CD4-positive, alpha-beta T cell treated with Interleukin-1 beta for 1 hour (primary cell): ENCODE results near the gene FAM120A.

Experiments
- DNase-seq, 2 donors: peaks; one replicate each; pipeline ENCODE4 v3.0.0-alpha.2; 2020 to 2022

Gene FAM120A

DNA sequence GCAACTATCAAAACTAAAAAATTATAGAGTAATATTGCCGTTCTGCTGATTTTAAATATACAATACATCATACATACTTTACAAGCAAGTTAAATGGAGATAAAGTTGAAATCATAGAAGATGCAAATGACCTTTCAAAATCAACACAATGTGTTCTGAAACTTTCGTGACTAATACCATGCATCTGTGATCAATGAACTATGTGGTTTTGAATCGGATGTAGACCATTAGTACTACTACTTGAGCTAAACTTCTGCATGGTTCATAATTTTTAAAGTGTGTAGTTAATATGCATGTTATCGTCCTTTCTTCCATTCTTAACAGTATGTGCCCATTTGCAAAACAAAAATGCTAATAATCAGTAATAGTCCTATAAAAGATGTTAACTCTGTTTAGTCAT lies 113.6 kb downstream of the FAM120A start:
- DNase-seq, result no peak

DNA sequence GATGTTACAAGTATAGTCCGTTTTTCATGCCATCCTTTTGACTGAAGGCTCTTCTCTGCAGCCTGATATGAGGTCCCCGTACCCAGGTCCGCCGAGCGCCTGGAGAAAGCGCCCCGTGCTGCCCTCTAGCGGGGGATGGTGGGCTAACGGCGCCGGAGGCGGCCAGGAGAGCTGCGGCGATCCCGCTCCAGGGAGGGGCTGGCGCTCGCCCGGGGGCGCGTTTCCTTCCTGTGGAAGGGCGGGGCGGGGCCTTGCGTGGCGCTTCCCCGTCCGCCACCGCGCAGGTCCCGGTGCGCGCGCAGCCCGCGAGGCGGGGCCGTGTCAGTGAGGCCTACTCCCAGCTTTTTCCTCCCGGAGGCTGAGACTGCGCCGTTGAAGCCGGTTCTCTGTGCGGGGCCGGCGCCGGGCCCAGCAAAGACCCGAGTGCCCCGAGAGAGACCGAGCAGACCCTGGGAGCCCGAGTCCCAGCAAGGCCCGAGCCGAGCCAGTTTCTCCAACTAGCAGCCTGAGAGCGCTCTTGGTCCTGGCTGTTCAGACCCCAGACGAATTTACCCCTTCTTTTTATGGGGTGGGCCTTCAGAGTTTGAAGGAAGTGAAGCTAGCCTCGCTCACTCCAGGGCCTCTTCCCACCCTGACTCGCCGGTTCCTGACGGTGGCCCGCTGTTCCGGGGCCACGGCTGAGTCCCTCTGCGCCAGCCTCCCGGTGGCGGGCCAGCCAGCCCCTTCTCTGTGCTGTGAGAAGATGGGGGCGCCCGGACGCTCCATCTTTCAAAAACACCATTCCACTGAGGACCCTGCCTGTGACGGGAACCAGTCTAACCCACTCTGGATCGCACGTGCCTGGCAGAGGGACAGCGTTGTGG lies 115.2 kb downstream of the FAM120A start:
- DNase-seq, result peak; percentile 98

DNA sequence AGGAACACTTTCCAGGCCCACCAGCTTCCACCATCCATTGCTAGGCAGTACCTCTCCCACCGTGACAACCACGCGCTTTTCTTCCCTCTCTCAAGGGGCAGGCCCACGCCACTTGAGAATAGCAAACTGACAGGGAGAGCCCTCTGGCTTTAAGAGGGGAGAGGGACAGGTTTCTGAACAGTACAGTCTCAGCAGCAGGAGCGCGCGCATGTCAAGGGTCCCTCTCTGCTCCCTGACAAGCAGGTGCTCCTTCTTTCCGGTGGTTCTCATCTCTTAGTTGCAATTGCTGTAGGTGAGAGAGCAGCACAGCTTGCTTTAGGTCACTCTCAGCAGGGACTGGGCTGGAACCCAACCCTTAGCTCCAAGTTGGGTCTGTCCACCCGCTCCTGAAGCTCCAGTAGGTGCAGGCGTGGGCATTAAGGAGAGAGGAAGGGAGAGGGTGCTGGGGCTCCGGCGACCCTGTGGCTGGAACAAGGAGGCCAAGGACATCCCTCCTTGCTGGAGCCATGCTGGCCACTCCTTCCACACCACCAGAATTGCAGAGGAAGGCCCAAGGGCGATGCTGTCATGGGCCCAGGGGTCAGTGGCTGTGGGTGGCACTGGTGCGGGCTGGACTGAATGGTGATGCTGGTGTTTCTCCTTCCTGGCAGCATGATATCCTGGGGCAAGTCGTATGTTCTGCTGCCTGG lies 115.9 kb downstream of the FAM120A start:
- DNase-seq, result no peak

DNA sequence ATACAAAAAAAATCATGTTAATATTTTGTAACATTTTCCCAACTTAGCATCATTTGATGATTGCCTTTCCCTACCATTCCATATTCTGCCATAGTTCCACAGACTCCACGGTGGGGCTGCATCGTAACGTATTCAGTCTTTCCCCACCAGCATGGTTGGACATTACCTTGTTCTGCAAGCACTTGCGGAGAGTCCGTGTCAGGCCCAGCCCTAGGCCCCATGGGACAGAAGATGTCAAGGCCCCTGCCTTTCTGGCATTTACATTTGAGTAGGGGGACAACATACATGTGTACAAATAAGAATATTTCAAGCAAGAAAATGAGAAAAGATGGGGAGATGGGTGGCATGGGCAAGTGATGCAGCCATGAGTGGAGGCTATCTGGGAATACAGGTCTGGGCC lies 116.7 kb downstream of the FAM120A start:
- DNase-seq, result no peak

DNA sequence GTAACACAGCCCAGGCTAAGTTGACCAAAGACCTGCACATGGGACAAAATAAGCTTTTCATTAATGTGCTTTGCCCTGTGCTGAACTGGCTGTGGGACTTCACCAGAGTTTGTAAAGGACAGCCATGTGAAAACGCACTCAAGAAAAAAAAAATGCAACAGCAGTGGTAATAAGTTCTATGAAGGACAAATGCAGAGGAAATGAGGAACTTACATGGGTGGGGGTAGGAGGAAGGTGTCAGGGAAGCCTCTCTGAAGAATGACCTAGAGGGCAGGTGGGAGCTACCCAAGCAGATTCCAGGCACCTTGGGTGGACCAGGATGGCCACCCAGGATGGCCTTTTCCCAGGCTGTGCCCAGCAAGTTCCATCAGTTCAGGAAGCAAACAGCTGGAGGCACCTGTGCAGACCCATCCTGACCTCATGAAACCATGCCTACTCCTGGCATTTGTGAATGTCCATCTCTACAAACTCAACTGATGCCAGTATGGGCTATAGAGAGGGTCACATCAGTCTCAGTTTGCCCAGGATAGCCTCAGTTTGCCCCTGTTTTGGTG lies 118.2 kb downstream of the FAM120A start:
- DNase-seq, result no peak

DNA sequence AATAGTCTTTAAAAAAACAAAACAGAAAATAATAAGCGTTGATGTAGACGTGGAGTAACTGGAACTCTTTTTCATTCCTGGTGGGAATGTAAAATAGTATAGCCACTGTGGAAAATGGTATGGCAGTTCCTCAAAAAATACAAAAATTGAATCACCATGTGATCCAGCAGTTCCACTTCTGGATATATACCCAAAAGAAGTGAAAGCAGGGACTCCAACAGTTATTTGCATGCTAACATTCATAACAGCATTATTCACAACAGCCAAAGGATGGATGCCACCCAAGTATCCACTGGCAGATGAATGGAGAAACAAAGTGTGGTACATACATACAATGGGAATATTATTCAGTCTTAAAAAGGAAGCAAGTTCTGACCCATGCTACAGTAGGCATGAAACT lies 120.7 kb downstream of the FAM120A start:
- DNase-seq, result no peak

DNA sequence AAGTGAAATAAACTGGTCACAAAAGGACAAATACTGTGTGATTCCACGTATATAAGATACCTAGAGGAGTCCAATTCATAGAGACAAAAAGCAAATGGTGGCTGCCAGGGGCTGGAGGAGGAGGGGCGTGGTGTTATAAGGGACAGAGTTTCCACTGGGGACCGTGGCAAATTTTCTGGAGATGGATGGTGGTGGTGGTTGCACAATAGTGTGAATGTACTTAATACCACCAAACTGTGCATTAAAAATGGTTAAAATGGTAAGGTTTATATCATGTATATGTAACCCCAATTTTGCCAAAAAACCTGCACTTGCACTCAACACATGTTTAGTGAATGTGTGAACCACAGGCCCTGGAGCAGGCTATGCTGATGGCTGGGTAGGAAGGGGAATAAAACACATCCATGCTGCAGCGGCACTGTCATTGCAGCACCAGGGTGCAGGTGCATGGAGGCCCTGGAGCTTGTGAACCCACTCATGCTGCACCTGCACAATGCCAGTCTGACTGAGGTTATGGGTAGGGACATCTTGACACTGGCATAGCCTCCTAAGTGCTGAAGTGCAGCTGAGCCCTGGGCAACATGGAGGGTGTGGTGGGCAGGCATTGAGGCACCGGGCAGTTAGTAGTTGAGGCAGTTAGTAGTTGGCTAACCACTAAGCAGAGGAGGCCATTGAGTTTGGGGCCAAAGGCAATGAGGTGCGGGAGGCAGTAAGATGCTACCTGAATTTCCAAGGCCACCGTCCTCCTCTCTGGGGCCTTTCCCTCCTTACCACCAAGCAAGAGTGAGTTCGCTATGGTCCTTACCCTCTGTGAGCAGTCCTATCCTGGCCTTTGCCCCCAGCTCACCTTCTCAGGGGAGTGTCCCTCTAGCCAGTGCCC lies 121.4 kb downstream of the FAM120A start:
- DNase-seq, result no peak

DNA sequence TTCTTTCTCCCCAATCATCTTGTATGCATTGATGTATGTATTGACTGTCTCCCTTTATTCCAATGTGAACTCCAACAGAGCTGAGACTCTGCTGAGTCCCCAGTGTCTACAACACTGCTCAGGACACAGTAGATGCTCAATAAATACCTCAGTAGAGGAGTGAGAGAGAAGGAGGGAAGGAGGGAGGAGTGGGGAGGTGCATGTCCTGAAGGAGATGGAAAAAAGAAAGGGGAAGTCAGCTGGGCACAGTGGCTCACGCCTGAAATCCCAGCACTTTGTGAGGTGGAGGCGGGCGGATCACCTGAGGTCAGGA lies 122.0 kb downstream of the FAM120A start:
- DNase-seq, result no peak

DNA sequence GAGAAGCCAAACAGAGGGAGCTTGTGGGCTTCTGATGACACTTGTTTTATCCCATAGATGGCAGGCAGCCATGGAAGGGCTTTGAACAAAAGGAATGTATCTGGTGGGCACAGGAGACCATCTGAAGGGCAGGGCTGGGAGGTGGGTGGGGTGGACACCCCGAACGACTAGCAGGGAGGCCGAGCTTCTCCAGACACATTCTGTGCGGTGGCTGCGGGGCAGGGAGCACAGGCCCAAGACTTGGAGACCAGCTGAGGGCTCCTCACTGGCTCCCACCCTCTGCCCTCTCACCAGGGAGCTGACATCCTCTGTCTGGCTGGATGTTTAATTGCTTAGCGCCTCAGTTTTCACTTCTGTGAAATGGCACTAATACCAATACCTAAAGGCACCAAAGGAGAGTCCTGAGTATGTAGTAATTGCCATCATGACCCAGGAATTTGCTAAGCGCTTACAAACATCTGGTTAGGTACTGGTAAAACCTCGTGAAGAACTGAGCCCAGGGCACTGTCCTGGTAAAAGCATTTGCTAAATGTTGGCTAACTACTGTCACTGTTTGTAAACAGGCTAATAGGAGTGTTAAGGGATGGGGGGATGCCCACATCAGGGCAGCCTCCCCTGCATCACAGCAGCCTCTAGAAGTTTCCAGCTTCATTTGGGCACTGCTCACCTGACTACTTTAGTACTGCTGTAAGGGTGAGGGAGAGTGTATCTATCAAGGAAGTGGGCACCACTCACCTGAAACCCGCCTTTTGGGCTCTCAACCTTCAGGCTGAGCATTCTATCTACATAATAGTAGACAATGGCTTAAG lies 122.8 kb downstream of the FAM120A start:
- DNase-seq, result no peak

DNA sequence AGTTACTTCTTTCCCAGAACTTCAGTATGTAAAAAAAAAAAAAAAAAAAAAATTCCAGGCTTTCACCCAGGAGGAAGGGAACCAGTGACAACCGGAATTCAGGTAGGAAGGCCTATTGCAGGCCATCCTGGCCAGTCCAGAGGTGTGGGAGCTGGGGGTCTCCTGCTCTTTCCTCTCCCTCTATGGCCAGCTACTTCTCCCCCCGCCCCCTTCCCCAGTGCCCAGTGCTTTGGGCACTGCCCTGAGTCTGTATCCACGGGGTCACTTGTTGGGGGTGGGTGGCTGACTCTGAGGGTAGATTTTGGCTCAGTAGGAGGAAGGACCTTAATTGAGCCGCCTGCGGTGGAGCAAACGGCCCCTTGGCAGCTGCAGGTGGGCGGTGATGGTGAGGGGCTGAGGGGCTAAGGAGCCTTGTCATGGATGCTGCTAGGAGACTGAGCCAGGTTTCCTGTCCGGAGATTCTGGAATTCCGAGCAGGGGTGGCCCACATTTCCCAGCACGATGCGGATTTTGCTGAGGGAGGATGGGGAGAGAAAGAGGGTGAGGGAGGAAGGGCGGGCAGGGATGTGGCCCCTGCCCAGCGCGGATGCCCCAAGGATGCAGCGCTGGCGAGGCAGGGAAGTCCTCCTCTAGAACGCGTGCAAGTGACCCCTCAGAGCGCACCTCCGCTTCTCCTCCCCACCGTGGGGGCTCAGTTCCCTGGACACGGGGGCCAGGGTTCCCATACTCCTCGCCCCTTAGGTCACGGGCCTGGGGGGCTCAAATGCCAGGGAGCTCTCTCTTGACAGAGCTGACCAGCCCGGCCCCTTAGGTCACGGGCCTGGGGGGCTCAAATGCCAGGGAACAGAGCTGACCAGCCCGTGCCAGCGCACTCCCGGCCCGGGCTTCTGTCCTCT lies 123.7 kb downstream of the FAM120A start:
- no peak for DNase-seq

DNA sequence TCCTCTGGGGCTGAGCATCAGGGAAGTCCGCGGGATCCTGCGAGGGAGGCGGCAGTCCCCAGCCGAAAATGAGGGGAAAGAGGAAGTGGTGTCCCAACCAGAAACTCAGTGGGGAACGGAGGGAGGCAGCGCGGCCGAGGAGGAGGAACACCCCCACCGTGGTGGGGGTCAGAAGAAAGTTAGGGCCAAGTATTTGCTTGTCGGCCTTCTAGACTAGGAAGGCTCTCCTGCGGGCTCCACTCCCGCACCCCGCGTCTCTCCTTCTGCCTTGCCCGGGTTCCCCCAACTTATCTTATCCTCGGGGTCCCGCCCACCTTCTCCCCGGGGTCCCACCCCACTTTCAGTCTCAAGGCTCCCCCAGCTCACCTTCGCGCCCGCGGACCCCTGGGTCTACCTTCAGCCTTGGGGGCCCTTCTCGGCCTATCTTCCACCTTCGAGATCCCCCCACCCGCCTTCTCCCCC lies 124.3 kb downstream of the FAM120A start:
- DNase-seq, result peak; percentile 60 to 64

DNA sequence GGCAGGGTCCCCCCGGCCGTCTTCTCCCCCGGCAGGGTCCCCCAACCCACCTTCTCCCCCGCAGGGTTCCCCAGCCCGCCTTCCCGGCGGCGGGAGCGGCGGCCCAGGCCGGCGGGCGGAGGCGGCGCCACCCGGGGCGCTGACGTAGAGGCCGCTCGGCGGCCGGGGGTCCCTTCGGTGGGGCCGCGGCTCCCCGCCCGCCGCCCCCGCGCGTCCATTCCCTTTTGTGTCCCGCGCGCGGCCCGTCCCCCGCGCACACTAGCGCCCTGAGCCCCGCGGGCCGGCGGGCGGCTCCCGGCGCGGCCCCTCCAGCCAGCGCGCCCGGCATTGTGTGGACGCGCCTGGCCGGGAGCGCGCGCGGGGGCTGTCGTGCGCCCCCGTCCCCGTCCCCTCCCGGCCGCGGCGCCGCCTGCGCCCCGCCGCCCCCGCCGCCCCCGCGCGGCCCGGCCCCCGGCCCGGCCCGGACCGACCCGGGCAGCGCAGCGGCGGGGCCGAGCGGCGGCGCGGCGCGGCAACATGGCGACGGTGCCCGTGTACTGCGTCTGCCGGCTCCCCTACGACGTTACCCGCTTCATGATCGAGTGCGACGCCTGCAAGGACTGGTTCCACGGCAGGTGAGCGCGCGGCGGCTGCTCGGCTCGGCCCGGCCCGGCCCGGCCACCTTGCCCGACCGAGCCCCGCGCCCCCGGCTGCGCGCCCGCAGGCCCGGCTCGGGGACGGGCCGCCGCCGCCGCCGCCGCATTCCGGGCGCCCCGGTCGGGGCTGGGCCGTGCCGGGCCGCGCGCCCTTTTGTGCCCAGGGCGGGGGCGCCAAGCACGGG lies 125.0 kb downstream of the FAM120A start, which contains the start of gene PHF2:
PHF2 (plus strand) TSS at position 327 of the 820 bp plus-strand sequence; CDS start at position 517, 190 bp downstream.
- peak; percentile 35 to 49 for DNase-seq

DNA sequence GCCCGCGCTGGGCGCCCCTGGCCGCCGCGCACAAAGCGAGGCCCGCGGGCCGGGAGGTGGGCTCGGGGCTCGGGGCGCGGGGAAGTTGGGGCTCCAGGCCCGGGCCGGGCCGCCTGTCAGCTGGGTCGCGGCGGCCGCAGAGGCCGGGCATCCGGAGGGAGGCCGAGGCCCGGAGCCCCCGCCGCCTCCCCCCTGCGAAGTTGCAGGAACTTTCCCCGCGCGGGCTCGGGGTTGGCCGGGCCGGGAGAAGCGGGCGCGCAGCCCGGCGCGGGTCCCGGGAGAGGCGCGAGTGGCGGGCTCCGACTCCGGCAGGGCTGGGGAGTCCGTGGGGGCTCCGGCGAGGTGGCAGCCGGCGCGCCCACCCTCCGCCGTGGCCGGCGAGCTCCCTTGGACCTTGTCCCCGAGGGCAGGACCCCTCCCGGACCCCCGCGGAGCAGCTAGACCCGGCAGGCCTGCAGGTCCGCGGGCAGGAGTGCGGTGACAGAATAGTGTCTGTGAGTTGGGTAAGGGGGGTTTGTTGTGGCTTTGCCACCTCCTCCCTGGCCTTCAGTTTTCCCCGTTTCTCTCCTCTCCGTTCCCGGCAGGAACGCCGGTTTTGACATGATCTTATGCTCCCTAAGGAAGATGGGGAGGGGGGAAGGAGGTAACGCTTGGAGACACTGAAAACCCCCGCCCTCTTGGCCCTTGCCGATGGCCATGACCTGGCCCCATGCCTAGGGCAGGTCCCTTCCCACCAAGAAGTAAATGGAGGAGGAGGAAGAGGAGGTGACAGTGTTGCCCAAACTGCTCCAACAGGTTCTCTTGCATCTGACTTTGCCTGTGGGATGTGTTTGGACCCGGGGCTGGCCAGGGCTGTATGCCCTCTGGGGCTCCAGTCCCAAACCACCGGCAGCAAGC lies 125.8 kb downstream of the FAM120A start:
- peak in 1 of 2 donors; percentile 24 for DNase-seq

DNA sequence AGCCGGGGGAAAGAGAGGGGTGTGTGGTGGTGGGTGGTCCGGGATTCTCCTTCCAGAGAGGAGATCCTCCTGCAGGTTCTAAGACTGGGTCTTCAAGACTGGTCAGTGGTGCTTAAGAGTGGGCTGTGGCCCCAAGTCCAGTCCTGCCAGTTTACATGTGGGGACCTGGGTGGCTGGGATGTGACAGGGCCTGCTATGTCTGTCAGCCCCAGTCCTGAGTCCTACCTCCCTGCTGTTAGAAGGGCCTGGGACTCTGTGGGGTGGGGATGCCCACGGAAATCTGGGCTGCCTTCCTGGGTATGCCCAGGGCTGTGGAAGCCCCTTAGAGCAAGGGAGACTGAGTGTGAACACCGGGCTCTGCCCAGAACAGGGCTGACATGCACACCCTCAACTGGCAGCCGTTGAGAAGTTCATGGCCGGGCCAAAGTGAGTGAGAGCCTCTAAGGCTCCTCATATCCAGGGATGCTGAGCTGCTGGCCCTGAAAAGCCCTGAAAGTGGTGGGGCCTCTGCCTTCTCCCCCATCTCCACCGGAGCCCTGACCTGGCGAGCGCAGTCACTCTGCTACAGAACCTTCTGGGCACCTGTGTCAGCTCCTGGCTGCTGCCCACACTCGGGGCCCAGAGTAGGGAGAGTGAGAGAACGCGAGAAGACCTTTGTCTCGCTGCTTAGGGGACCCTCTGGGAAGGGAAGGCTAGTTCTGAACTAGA lies 126.6 kb downstream of the FAM120A start:
- DNase-seq, result no peak

DNA sequence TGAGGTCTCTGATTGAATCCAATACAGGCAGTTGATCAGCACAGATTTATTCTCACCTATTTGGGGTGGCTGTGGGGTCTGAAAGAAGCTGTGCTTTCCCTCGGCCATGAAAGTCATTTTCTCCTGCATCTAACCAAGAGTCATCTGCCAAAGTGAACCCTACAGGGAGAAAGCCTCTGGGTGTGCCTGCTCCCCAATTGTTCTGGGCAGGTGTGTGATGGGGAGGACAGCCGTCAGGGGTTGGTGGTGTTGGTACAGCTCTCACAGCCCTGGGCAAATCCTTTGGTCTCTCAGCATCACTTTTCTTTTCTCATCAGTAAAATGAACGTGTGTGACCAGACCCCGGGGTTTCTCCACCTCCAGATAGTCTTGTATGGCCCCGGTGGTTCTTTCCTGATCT lies 127.4 kb downstream of the FAM120A start:
- DNase-seq, result no peak

DNA sequence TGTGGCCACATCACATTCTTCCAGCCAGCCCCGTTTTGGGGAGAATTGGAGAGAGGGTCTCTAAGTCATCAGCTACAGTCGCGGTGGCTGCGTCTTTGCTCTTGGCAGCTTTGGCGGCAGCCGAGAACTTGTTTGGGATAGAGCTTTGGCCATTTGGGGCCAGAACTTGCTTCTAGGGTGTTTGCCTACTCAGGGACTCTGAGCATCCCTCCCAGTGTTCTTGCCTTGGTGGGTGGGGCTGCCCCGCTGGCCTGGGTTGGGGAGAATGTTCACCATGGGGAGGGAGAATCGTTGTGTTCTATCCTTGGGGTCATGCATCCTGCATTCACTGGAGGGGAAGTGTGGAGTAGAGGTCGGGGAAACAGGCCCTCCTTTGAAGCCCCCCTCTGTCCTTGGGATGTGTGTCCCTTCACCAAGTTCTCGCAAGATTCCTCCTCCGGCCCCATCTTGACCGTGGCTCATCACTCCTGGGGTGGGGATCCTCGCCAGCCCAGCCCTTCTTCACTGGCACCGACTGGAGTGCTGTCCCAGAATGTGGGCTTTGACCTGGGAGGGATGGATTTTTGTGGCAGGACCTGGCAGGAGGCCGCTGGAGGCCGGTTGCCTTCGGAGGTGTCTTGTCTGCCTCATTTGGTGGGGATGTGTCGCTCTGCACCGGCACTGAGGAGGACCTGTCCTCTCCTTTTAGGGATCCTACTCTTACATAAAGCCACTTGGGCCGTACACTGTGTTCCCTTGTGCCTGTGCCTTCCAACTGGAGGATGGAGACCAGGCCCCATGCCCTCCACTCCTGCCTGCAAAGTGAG lies 128.4 kb downstream of the FAM120A start:
- no peak for DNase-seq

DNA sequence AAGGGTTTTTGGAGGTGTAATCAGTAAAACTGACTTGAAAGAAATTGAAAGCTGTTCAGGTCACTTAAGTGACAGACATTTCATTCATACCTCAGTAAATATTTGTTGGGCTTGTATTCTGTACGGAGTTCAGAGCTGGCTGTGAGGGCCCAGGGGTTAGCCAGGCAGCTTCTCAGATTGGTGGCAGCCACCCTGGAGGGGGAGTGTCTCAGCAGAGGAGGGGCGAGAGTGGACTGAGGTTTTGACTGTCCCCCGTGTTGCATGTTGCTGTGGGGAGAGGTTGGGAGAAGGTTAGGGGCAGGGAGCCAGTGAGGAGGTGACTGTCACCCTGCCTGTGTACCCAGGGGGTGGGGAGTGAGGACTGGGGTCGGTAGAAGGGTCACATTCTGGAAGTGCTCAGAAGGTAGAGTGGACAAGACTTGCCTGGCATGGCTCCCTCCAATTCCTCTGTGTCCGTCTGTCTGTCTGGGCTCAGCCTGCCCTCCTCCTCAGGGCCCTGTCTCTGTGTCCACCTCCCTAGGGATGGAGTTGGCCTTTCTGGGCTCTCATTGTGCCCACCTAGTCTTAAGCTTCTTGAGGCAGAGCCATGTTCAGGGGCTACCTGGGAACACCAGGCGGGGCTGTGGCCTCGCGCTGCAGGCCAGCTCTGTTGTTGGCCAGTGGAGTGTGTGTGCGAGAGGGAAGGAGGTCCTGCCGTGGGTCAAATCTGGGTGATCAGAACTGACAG lies 129.3 kb downstream of the FAM120A start:
- no peak for DNase-seq
